HG02973 (cell line): ENCODE measurements around the gene LMO3.
"Not testable (repeated sequence)": the region's sequence is repeated elsewhere in the genome, so short reads cannot be mapped to it uniquely, and the experiment has no call there.

Experiments used
- ATAC-seq: cut with Tn5 transposase; IDR thresholded peaks from one replicate; pipeline ENCODE4 v1.9.1; 2021; ENCODE audit warnings: moderate library complexity; ENCODE audit not compliant: unreplicated experiment

LMO3 gene

GRCh38 chr12:16553457-16553856, 52.5 kb downstream of the LMO3 start:
- ATAC-seq = no peak

- ATAC-seq = no peak
Measured at GRCh38 chr12:16552301-16552700, 53.7 kb downstream of the LMO3 start.

GRCh38 chr12:16545836-16546235, 60.1 kb downstream of the LMO3 start:
- no peak for ATAC-seq

GRCh38 chr12:16542586-16542985, 63.4 kb downstream of the LMO3 start:
- no peak for ATAC-seq

- ATAC-seq = not testable (repeated sequence)
Measured at GRCh38 chr12:16537652-16538051, 68.3 kb downstream of the LMO3 start.

- ATAC-seq = no peak
Measured at GRCh38 chr12:16531621-16532020, 74.3 kb downstream of the LMO3 start.

- no peak for ATAC-seq
Measured at GRCh38 chr12:16530268-16530850, 75.6 kb downstream of the LMO3 start.

- ATAC-seq = no peak
Measured at GRCh38 chr12:16526693-16527092, 79.3 kb downstream of the LMO3 start.

- no peak for ATAC-seq
Measured at GRCh38 chr12:16524378-16524777, 81.6 kb downstream of the LMO3 start.

GRCh38 chr12:16523951-16524331, 82.0 kb downstream of the LMO3 start:
- no peak for ATAC-seq

- no peak for ATAC-seq
Measured at GRCh38 chr12:16523284-16523950, 82.5 kb downstream of the LMO3 start.

GRCh38 chr12:16520328-16520727, 85.6 kb downstream of the LMO3 start:
- no peak for ATAC-seq

- ATAC-seq = no peak
Measured at GRCh38 chr12:16515666-16516065, 90.3 kb downstream of the LMO3 start.

- no peak for ATAC-seq
Measured at GRCh38 chr12:16513231-16513630, 92.7 kb downstream of the LMO3 start.

GRCh38 chr12:16509411-16509810, 96.6 kb downstream of the LMO3 start:
- no peak for ATAC-seq

GRCh38 chr12:16506394-16506793, 99.6 kb downstream of the LMO3 start:
- ATAC-seq = no peak

GRCh38 chr12:16504200-16504599, 101.8 kb downstream of the LMO3 start:
- no peak for ATAC-seq

- ATAC-seq = no peak
Measured at GRCh38 chr12:16499611-16500010, 106.4 kb downstream of the LMO3 start.
